ENCODE measurements around the gene APOA5.

DNA sequence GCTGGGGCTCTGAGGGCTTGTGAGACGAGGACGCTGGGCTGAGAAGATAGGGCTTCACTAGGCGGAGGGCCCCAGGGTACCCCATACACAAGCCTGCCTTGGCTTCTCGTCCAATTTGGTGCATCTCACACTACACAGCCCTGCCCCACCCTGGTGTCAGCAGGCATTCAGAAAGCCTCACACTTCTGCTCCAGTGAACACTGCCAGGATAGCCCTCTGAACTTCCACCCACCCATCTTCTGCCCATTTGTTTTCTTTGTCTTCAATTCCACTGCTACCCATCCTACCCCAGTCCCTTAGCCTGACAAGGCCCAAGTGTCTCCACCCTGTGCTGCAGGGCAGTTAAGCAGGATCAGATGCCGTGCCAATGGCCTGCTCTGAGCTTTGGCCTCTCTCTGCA lies 17.0 kb downstream of the APOA5 start:
- TF ChIP-seq, protein P1, sequence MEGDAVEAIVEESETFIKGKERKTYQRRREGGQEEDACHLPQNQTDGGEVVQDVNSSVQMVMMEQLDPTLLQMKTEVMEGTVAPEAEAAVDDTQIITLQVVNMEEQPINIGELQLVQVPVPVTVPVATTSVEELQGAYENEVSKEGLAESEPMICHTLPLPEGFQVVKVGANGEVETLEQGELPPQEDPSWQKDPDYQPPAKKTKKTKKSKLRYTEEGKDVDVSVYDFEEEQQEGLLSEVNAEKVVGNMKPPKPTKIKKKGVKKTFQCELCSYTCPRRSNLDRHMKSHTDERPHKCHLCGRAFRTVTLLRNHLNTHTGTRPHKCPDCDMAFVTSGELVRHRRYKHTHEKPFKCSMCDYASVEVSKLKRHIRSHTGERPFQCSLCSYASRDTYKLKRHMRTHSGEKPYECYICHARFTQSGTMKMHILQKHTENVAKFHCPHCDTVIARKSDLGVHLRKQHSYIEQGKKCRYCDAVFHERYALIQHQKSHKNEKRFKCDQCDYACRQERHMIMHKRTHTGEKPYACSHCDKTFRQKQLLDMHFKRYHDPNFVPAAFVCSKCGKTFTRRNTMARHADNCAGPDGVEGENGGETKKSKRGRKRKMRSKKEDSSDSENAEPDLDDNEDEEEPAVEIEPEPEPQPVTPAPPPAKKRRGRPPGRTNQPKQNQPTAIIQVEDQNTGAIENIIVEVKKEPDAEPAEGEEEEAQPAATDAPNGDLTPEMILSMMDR (IDR thresholded peaks at IDR 0.05), result no peak
- TF ChIP-seq, protein P2, sequence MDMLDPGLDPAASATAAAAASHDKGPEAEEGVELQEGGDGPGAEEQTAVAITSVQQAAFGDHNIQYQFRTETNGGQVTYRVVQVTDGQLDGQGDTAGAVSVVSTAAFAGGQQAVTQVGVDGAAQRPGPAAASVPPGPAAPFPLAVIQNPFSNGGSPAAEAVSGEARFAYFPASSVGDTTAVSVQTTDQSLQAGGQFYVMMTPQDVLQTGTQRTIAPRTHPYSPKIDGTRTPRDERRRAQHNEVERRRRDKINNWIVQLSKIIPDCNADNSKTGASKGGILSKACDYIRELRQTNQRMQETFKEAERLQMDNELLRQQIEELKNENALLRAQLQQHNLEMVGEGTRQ (IDR thresholded peaks at IDR 0.05), result no peak
- TF ChIP-seq POLR2A (IDR thresholded peaks at IDR 0.05; ENCODE audit: low read length), result no peak
